AG09319 (cell line): ENCODE data around the gene OGFOD3.
"Not testable (repeated sequence)": the region's sequence is repeated elsewhere in the genome, so short reads cannot be mapped to it uniquely, and the experiment has no call there.

ENCODE experiments used
- DNase-seq: peaks from one replicate; pipeline ENCODE4 v3.0.0-alpha.2; 2010; ENCODE audit warnings: low read depth; ENCODE audit errors: extremely low read depth
- CTCF ChIP-seq: IDR thresholded peaks from 2 replicates; pipeline ENCODE4 v1.5.1; 2011; ENCODE audit warnings: low read depth, mild to moderate bottlenecking, inconsistent platforms, low read length, moderate library complexity

OGFOD3 gene

DNA sequence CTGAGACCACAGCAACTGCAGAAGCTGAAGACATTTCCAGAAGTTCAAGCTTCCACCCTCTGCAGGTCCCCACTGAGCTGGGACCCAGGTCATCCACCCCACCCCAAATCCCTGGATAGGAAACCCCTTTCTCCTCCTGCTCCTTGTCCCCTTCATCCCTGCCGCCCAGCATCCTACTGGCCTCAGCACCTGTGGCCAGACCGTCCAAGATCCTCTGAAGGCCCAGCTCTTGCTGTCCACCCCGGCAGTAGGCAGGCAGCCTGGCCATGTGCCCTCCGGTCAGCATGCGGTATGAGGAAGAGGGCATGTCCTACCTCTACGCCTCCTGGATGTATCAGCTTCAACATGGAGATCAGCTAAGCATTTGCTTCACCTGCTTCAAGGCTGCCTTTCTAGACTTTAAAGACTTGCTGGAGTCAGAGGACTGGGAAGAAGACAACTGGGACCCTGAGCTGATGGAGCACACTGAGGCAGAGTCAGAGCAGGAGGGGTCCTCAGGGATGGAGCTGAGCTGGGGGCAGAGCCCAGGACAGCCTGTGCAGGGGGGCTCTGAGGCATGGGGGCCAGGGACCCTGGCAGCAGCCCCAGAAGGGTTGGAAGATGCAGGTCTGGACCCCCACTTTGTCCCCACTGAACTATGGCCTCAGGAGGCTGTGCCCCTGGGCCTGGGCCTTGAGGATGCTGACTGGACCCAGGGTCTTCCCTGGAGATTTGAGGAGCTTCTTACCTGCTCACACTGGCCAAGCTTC is 56.3 kb downstream of the OGFOD3 start:
- DNase-seq = no peak
- TF ChIP-seq CTCF = no peak

GRCh38 chr17:82359451-82360074 is 58.8 kb downstream of the OGFOD3 start:
- not testable (repeated sequence) for DNase-seq

DNA sequence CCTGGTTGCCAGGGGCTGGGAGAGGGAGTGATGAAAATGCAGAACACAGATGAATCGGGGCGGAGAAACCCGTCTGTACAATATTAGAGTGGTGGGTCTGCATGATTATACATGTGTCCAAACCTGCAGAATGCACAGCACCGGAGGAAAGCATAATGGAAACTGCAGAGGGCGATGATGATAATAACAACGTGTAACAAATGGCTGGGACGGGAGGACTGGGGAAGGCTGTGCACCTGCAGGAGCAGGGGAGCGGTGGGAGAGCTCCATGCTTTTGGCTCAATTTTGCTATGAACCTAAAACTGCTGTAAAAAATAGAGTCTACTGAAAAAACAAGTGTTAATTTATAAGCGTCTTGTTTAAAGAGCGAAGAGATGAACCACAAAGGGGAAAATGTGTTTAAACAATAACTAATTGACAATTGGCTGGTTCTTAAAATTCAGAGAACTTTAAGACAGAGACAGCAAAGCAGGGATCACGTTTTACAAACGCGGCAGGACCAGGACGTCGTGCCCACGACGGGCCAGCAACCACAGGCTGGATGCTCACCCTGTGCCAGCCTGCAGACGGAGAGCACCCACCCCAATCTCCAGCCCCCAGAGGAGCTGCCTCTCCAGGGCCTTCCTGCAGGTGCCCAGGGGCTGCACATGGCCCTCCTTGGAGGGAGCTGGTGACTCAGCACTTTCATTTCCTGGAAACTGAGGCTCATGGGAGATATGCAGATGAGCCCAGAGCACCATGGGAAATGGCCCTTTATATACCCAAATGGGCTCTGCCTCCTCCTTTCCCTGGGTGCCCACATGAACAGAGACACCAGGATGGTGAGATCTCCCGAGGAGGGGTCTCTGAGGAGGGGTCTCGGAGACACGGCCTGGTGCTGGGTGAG is 59.7 kb downstream of the OGFOD3 start, which contains the start of gene TEX19:
Gene TEX19 (plus strand): TSS at position 783 of the 886 bp plus-strand sequence. CDS start 2,904 bp downstream, outside the sequence.
- DNase-seq = no peak
- TF ChIP-seq CTCF = no peak

GRCh38 chr17:82357394-82357793 is 61.0 kb downstream of the OGFOD3 start:
- DNase-seq = no peak
- no peak for TF ChIP-seq CTCF

GRCh38 chr17:82356845-82357355 is 61.5 kb downstream of the OGFOD3 start:
- TF ChIP-seq CTCF = no peak

GRCh38 chr17:82355770-82356427 is 62.5 kb downstream of the OGFOD3 start:
- DNase-seq = no peak
- TF ChIP-seq CTCF = no peak

More at GRCh38 chr17:82356845-82357355, 61.5 kb downstream of the OGFOD3 start:
- no peak for DNase-seq

DNA sequence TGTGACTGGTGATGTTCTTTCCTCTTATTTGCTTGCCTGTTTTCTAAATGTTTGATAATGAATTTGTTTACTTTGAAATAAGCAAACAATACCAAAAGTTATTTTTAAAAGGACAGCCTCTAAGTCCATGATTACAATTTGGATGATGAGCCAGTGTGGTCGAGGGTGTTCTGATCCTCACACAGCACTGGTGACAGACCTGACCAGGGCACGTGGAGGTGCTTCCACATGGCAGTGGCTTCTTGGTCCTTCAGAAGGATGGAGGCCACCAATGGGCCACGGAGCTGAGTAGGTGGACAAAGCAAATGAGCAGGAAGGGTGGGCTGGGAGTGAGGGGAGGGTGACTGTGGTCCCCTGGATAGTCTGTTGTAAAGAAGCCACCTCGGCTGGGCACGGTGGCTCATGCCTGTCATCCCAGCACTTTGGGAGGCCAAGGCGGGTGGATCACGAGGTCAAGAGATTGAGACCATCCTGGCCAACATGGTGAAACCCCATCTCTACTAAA is 63.5 kb downstream of the OGFOD3 start:
- TF ChIP-seq CTCF = no peak
- no peak for DNase-seq
